ENCODE measurements around the gene MICAL2. TPM values are rescaled to one million over a fixed set of nuclear protein-coding genes. Genes with fewer than 3 reads are reported as not detected.

MICAL2 gene
- total RNA-seq, 1 donor from 2014 or later: 10.0 TPM

GRCh38 chr11:12246147-12246546 is 135.8 kb downstream of the MICAL2 start:
- H3K27ac Mint-ChIP-seq: no peak overlapping the region
- TF ChIP-seq CTCF (IDR thresholded peaks at IDR 0.05; ENCODE audit: unreplicated experiment): no peak
- H3K9me3 Mint-ChIP-seq (ENCODE audit: low read depth): no peaks in the 10 kb centered on the region
- DNase-seq (ENCODE audit: low spot score, unreplicated experiment): no peak
- H3K4me3 Mint-ChIP-seq (ENCODE audit: low read depth): no peak overlapping the region
- peaks cover 51% of the 10 kb centered on the region for H3K4me1 Mint-ChIP-seq (ENCODE audit: low read depth)
- no peaks in the 10 kb centered on the region for H3K27me3 Mint-ChIP-seq
- H3K36me3 Mint-ChIP-seq (ENCODE audit: insufficient read depth): no peaks in the 10 kb centered on the region

GRCh38 chr11:12246989-12247388 is 136.6 kb downstream of the MICAL2 start:
- Mint-ChIP-seq H3K36me3 (ENCODE audit: insufficient read depth) (no peaks in the 10 kb centered on the region), H3K4me3 (ENCODE audit: low read depth) (no peak overlapping the region), H3K27ac (peak overlapping the region; percentile 96), H3K9me3 (ENCODE audit: low read depth) (no peaks in the 10 kb centered on the region), H3K4me1 (ENCODE audit: low read depth) (peaks cover 58% of the 10 kb centered on the region), H3K27me3 (no peaks in the 10 kb centered on the region)
- no peak for DNase-seq (ENCODE audit: low spot score, unreplicated experiment)
- no peak for TF ChIP-seq CTCF (IDR thresholded peaks at IDR 0.05; ENCODE audit: unreplicated experiment)

GRCh38 chr11:12247543-12248254 is 137.3 kb downstream of the MICAL2 start:
- Mint-ChIP-seq H3K36me3 (ENCODE audit: insufficient read depth) (no peaks in the 10 kb centered on the region), H3K4me1 (ENCODE audit: low read depth) (peaks cover 57% of the 10 kb centered on the region), H3K27ac (peak overlapping the region; percentile 96), H3K9me3 (ENCODE audit: low read depth) (no peaks in the 10 kb centered on the region), H3K27me3 (no peaks in the 10 kb centered on the region), H3K4me3 (ENCODE audit: low read depth) (no peak overlapping the region)
- DNase-seq (ENCODE audit: low spot score, unreplicated experiment): no peak
- no peak for TF ChIP-seq CTCF (IDR thresholded peaks at IDR 0.05; ENCODE audit: unreplicated experiment)

- Mint-ChIP-seq H3K27me3 (no peaks in the 10 kb centered on the region), H3K9me3 (ENCODE audit: low read depth) (no peaks in the 10 kb centered on the region), H3K27ac (peak overlapping the region; percentile 96), H3K4me3 (ENCODE audit: low read depth) (peak overlapping the region; percentile 14), H3K36me3 (ENCODE audit: insufficient read depth) (no peaks in the 10 kb centered on the region), H3K4me1 (ENCODE audit: low read depth) (peaks cover 56% of the 10 kb centered on the region)
- DNase-seq (ENCODE audit: low spot score, unreplicated experiment): peak; percentile 48
- TF ChIP-seq CTCF (IDR thresholded peaks at IDR 0.05; ENCODE audit: unreplicated experiment): no peak
Observed at GRCh38 chr11:12248330-12248729, 137.9 kb downstream of the MICAL2 start.

- Mint-ChIP-seq H3K4me3 (ENCODE audit: low read depth) (no peak overlapping the region), H3K27ac (peak overlapping the region; percentile 35), H3K36me3 (ENCODE audit: insufficient read depth) (no peaks in the 10 kb centered on the region)
Observed at GRCh38 chr11:12249590-12250260, 139.3 kb downstream of the MICAL2 start.

More at GRCh38 chr11:12249590-12250260, 139.3 kb downstream of the MICAL2 start:
- no peak for DNase-seq (ENCODE audit: low spot score, unreplicated experiment)
- H3K9me3 Mint-ChIP-seq (ENCODE audit: low read depth): no peaks in the 10 kb centered on the region
- peaks cover 63% of the 10 kb centered on the region for H3K4me1 Mint-ChIP-seq (ENCODE audit: low read depth)
- TF ChIP-seq CTCF (IDR thresholded peaks at IDR 0.05; ENCODE audit: unreplicated experiment): no peak
- H3K27me3 Mint-ChIP-seq: no peaks in the 10 kb centered on the region
